Thoracic aorta (tissue), 2 donors: ENCODE measurements around the gene C16orf74. TPM values are rescaled to one million over a fixed set of nuclear protein-coding genes. Genes with fewer than 3 reads are reported as not detected.

Experiments
- ATAC-seq: fragments of 150-250 bp; one replicate; pipeline ENCODE4 v1.8.0; 2017; ENCODE audit warnings: low read depth; ENCODE audit not compliant: insufficient number of reproducible peaks, low FRiP score
- DNase-seq: peaks from one replicate; pipeline ENCODE4 v3.0.0-alpha.2; 2020; ENCODE audit warnings: low spot score
- H3K27ac ChIP-seq, 2 donors: fragments of 200-600 bp; sonication (generic); 1 replicate in 1 of 2; 2 replicates in 1 of 2; pipeline ENCODE4 v1.5.1; 2016; ENCODE audit warnings: mild to moderate bottlenecking in 2 of 2, moderate library complexity in 2 of 2
- H3K27me3 ChIP-seq: fragments of 200-600 bp; sonication (generic); replicated peaks from 2 replicates; pipeline ENCODE4 v1.6.0; 2016; ENCODE audit warnings: mild to moderate bottlenecking; ENCODE audit not compliant: insufficient read depth
- H3K36me3 ChIP-seq: fragments of 200-600 bp; sonication (generic); one replicate; pipeline ENCODE4 v1.5.1; 2016
- H3K4me1 ChIP-seq, 2 donors: fragments of 200-600 bp; sonication (generic); 1 replicate in 1 of 2; 2 replicates in 1 of 2; pipeline versions ENCODE4 v1.5.1 to v1.6.0; 2016; ENCODE audit warnings: low read depth in 2 of 2, mild to moderate bottlenecking in 1 of 2; ENCODE audit not compliant: control insufficient read depth in 1 of 2
- H3K4me3 ChIP-seq: fragments of 200-600 bp; sonication (generic); 2 replicates; pipeline ENCODE4 v1.5.1; 2016; ENCODE audit warnings: mild to moderate bottlenecking
- H3K9me3 ChIP-seq: fragments of 200-600 bp; sonication (generic); 2 replicates; pipeline ENCODE4 v1.5.1; 2016
- CTCF ChIP-seq: fragments of 200-600 bp; sonication (generic); IDR thresholded peaks from one replicate; pipeline ENCODE4 v1.5.1; 2019; ENCODE audit warnings: antibody characterized with exemption
- total RNA-seq, 2 donors: library from RNA; depleted of rRNA; stranded (reverse); fragments of >200 nt; gene quantifications; one replicate each; pipeline versions ENCODE4 v1.1.0 to v1.2.3, GENCODE V29; 2016

Gene C16orf74
- total RNA-seq, 2 donors from 2014 or later, result 1.2 TPM; not detected in 1

- no peaks in the 10 kb centered on the region for H3K36me3 ChIP-seq
- no peak for ATAC-seq
- no peak overlapping the region for H3K27ac ChIP-seq
- DNase-seq, result no peak
- H3K27me3 ChIP-seq, result no peaks in the 10 kb centered on the region
- no peaks in the 10 kb centered on the region for H3K4me1 ChIP-seq
- no peaks in the 10 kb centered on the region for H3K9me3 ChIP-seq
- TF ChIP-seq CTCF, result no peak
- no peak overlapping the region for H3K4me3 ChIP-seq
Observed at GRCh38 chr16:85728879-85729278, 22.0 kb downstream of the C16orf74 start.

- H3K36me3 ChIP-seq, result no peaks in the 10 kb centered on the region
- ATAC-seq (no peak), DNase-seq (no peak)
- no peak overlapping the region for H3K4me3 ChIP-seq
- H3K9me3 ChIP-seq, result no peaks in the 10 kb centered on the region
- H3K27me3 ChIP-seq, result no peaks in the 10 kb centered on the region
- no peak overlapping the region for H3K27ac ChIP-seq
- no peaks in the 10 kb centered on the region for H3K4me1 ChIP-seq
- no peak for TF ChIP-seq CTCF
Observed at GRCh38 chr16:85724936-85725335, 26.0 kb downstream of the C16orf74 start.

- Histone ChIP-seq H3K36me3 (no peaks in the 10 kb centered on the region), H3K27ac (no peak overlapping the region), H3K4me1 (no peaks in the 10 kb centered on the region), H3K4me3 (no peak overlapping the region), H3K9me3 (no peaks in the 10 kb centered on the region), H3K27me3 (no peaks in the 10 kb centered on the region)
- no peak for DNase-seq
- TF ChIP-seq CTCF, result no peak
- no peak for ATAC-seq
Observed at GRCh38 chr16:85724126-85724879, 26.6 kb downstream of the C16orf74 start.

GRCh38 chr16:85722128-85722893 is 28.6 kb downstream of the C16orf74 start:
- no peak for TF ChIP-seq CTCF
- Histone ChIP-seq H3K4me1 (no peaks in the 10 kb centered on the region), H3K27ac (no peak overlapping the region), H3K4me3 (no peak overlapping the region), H3K27me3 (no peaks in the 10 kb centered on the region), H3K36me3 (no peaks in the 10 kb centered on the region), H3K9me3 (no peaks in the 10 kb centered on the region)
- ATAC-seq, result no peak
- DNase-seq, result no peak

GRCh38 chr16:85720302-85720637 is 30.6 kb downstream of the C16orf74 start:
- Histone ChIP-seq H3K4me1 (no peaks in the 10 kb centered on the region), H3K27ac (no peak overlapping the region), H3K27me3 (no peaks in the 10 kb centered on the region), H3K4me3 (no peak overlapping the region), H3K36me3 (no peaks in the 10 kb centered on the region), H3K9me3 (no peaks in the 10 kb centered on the region)
- no peak for TF ChIP-seq CTCF
- ATAC-seq (no peak), DNase-seq (no peak)
